Measurements from ENCODE around the gene SLC12A7. TPM values are rescaled to one million over a fixed set of nuclear protein-coding genes. Genes with fewer than 3 reads are reported as not detected.
"Not testable (repeated sequence)": the region's sequence is repeated elsewhere in the genome, so short reads cannot be mapped to it uniquely, and the experiment has no call there.

The SLC12A7 gene
- polyA plus RNA-seq, 1 donor (not counting 4 experiments of a cell fraction or from before 2014, with no cell fraction given) = 1.5 TPM

GRCh38 chr5:1001406-1002270, 110.2 kb downstream of the SLC12A7 start:
- Histone ChIP-seq H3K9ac (ENCODE audit: control insufficient read depth, extremely low read depth, insufficient read depth, low read length) (no peak overlapping the region), H3K9me1 (ENCODE audit: control insufficient read depth, extremely low read depth, insufficient read depth, low read length) (no peaks in the 10 kb centered on the region), H3K27ac (ENCODE audit: control insufficient read depth, insufficient read depth, low read length) (no peak overlapping the region), H3K9me3 (ENCODE audit: control insufficient read depth, low read depth, low read length) (no peaks in the 10 kb centered on the region), H3K4me1 (ENCODE audit: control insufficient read depth, extremely low read depth, insufficient read depth, low read length) (peaks cover 17% of the 10 kb centered on the region), H3K36me3 (ENCODE audit: control insufficient read depth in 2 of 2, extremely low read depth in 1 of 2, insufficient read depth in 2 of 2, low read length in 2 of 2) (no peaks in the 10 kb centered on the region), H3K79me2 (ENCODE audit: control insufficient read depth, insufficient read depth, low read length) (no peaks in the 10 kb centered on the region), H3K4me3 (ENCODE audit: control insufficient read depth in 2 of 3, extremely low read depth in 1 of 3, insufficient read depth in 2 of 3, low read depth in 1 of 3, low read length in 3 of 3) (no peak overlapping the region), H4K20me1 (ENCODE audit: control insufficient read depth, extremely low read depth, insufficient read depth, low read length) (peaks cover 5% of the 10 kb centered on the region), H3K27me3 (ENCODE audit: control insufficient read depth, extremely low read depth, insufficient read depth, low read length) (peaks cover 74% of the 10 kb centered on the region), H2AFZ (ENCODE audit: control insufficient read depth, low read length) (no peak overlapping the region), H3K4me2 (ENCODE audit: control insufficient read depth, extremely low read depth, insufficient read depth, low read depth, low read length) (no peak overlapping the region)
- TF ChIP-seq, protein P1, sequence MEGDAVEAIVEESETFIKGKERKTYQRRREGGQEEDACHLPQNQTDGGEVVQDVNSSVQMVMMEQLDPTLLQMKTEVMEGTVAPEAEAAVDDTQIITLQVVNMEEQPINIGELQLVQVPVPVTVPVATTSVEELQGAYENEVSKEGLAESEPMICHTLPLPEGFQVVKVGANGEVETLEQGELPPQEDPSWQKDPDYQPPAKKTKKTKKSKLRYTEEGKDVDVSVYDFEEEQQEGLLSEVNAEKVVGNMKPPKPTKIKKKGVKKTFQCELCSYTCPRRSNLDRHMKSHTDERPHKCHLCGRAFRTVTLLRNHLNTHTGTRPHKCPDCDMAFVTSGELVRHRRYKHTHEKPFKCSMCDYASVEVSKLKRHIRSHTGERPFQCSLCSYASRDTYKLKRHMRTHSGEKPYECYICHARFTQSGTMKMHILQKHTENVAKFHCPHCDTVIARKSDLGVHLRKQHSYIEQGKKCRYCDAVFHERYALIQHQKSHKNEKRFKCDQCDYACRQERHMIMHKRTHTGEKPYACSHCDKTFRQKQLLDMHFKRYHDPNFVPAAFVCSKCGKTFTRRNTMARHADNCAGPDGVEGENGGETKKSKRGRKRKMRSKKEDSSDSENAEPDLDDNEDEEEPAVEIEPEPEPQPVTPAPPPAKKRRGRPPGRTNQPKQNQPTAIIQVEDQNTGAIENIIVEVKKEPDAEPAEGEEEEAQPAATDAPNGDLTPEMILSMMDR (optimal IDR thresholded peaks at IDR 0.05 in 1 of 3, IDR thresholded peaks at IDR 0.05 in 1 of 3, conservative IDR thresholded peaks at IDR 0.05 in 1 of 3; ENCODE audit: extremely low read depth in 1 of 3, insufficient read depth in 2 of 3, low read length in 3 of 3) = no peak
- TF ChIP-seq EZH2 (IDR thresholded peaks at IDR 0.05; ENCODE audit: low read length) = no peak
- DNase-seq (ENCODE audit: low read depth, low spot score) (no peak), FAIRE-seq (no peak)
- dilution Hi-C loops (cut with MboI; ENCODE audit: extremely low pct_ligation_motif_present, low sequenced_read_pairs) = no loop called here

DNA sequence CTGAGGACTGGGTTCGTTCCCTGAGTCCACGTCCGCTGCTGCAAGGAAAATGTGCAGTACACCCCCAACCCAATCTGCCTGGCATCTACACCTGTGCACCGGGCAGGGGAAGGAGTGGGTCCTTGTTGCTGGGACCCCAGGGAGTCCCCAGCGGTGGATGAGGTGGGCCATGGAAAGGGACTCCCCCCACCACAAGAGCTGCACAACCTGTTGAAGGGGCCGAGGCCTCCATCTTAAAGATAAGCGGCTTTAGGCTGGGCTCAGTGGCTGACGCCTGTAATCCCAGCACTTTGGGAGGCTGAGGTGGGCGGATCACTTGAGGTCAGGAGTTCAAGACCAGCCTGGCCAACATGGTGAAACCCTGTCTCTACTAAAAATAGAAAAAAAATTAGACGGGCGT, 111.0 kb downstream of the SLC12A7 start:
- H3K9ac ChIP-seq (ENCODE audit: control insufficient read depth, extremely low read depth, insufficient read depth, low read length); H3K9me3 ChIP-seq (ENCODE audit: control insufficient read depth, low read depth, low read length); H3K79me2 ChIP-seq (ENCODE audit: control insufficient read depth, insufficient read depth, low read length); H3K9me1 ChIP-seq (ENCODE audit: control insufficient read depth, extremely low read depth, insufficient read depth, low read length); DNase-seq (ENCODE audit: low read depth, low spot score); H4K20me1 ChIP-seq (ENCODE audit: control insufficient read depth, extremely low read depth, insufficient read depth, low read length); H3K4me3 ChIP-seq (ENCODE audit: control insufficient read depth in 2 of 3, extremely low read depth in 1 of 3, insufficient read depth in 2 of 3, low read depth in 1 of 3, low read length in 3 of 3); H3K27ac ChIP-seq (ENCODE audit: control insufficient read depth, insufficient read depth, low read length); H2AFZ ChIP-seq (ENCODE audit: control insufficient read depth, low read length); dilution Hi-C loops (cut with MboI; ENCODE audit: extremely low pct_ligation_motif_present, low sequenced_read_pairs); FAIRE-seq; H3K36me3 ChIP-seq (ENCODE audit: control insufficient read depth in 2 of 2, extremely low read depth in 1 of 2, insufficient read depth in 2 of 2, low read length in 2 of 2); H3K4me2 ChIP-seq (ENCODE audit: control insufficient read depth, extremely low read depth, insufficient read depth, low read depth, low read length): not testable (repeated sequence)
- Histone ChIP-seq H3K4me1 (ENCODE audit: control insufficient read depth, extremely low read depth, insufficient read depth, low read length) (peaks cover 17% of the 10 kb centered on the region), H3K27me3 (ENCODE audit: control insufficient read depth, extremely low read depth, insufficient read depth, low read length) (peaks cover 66% of the 10 kb centered on the region)

Small RNA genes within 50 kb of the gene (small RNA-seq; reads per million reads assigned to genes)
- 0 reads per million in 3 experiments for gene MIR4635 (ENCODE audit: insufficient read length in 3 of 3, low read depth in 3 of 3, low replicate concordance in 1 of 3)

Other genes starting within 250 kb of the SLC12A7 start
- gene BRD9, start 219.3 kb downstream of the SLC12A7 start, polyA plus RNA-seq = 9.0 to 14.4 TPM (median 10.1 TPM) in 3 replicates
- gene TRIP13, start 219.2 kb downstream of the SLC12A7 start, polyA plus RNA-seq = 11.2 to 37.8 TPM (median 26.1 TPM) in 3 replicates
- 0.13 TPM in 1 of 3 replicates, not detected in the others for gene NKD2, start 103.3 kb downstream of the SLC12A7 start, polyA plus RNA-seq
- gene SLC6A19, start 89.5 kb upstream of the SLC12A7 start, polyA plus RNA-seq = not detected in 3 replicates
- gene SLC6A18, start 113.3 kb upstream of the SLC12A7 start, polyA plus RNA-seq = not detected in 3 replicates
- not detected in 3 replicates for gene TERT, start 183.0 kb upstream of the SLC12A7 start, polyA plus RNA-seq
- 142 to 158 TPM (median 146 TPM) in 3 replicates for gene CLPTM1L, start 233.0 kb upstream of the SLC12A7 start, polyA plus RNA-seq

Data from keratinocyte (primary cell).